UCSD-AML1 (cell line): Measurements from ENCODE around the gene MOGAT1.
"Not testable (repeated sequence)": the region's sequence is repeated elsewhere in the genome, so short reads cannot be mapped to it uniquely, and the experiment has no call there.

Experiments used
- DNase-seq: peaks from one replicate; lab custom pipeline; 2025; ENCODE audit not compliant: unreplicated experiment; lab: John Stamatoyannopoulos, UW

MOGAT1 gene

DNA sequence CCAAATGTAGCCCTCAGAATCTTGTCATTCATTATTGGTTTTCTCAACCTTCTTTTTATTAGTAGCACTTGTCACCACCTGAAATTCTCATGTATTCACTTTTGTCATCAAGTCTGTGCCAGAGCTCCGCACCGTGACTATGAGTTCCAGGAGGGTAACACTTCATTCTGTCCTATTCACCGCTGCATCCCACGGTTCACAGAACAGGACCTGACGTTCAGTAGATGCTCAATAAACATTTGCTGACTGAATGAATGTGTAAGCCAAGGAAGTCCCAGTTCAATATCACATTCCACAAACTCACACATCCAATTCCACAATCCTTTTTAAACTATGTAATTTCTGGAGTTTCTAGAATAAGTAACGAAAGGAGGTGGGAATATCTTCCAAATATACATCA, 65.5 kb downstream of the MOGAT1 start:
- DNase-seq: no peak

DNA sequence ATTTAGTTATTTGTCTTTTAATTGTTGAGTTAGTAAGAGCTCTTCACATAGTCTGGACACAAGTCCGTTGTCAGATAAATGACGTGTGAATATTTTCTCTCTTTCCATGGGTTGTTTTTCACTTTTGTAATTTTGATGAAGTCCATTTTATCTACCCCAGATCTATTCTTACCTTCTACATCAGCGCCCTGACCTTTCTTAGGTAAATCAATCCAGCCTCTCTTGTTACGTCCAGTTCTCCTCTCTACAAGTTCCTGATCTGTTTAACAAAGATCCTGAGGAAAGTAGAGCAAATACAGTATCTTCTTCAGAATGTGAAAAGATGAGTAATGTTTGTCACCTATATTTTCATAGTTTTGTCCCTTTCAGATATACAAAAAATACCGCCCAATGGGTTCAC, 66.9 kb downstream of the MOGAT1 start:
- DNase-seq: no peak

GRCh38 chr2:222738809-222739208, 67.4 kb downstream of the MOGAT1 start:
- no peak for DNase-seq

DNA sequence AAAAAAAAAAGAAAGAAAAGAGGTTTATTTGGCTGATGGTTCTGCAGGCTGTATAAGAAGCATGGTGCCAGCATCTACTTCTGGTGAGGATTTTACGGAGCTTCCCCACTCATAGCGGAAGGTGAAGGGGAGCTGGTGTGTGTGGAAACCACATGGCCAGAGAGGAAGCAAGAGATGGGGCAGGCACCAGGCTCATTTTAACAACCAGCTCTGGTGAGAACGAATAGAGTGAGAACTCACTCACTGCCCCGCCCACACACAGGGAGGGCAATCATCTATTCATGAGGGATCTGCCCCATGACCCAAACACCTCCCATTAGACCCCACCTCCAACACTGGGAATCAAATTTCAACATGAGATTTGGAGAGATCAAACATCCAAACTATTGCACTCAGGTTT, 68.5 kb downstream of the MOGAT1 start:
- no peak for DNase-seq

- peak; percentile 11 for DNase-seq
These were observed 71.9 kb downstream of the MOGAT1 start for GRCh38 chr2:222743251-222743812.

DNA sequence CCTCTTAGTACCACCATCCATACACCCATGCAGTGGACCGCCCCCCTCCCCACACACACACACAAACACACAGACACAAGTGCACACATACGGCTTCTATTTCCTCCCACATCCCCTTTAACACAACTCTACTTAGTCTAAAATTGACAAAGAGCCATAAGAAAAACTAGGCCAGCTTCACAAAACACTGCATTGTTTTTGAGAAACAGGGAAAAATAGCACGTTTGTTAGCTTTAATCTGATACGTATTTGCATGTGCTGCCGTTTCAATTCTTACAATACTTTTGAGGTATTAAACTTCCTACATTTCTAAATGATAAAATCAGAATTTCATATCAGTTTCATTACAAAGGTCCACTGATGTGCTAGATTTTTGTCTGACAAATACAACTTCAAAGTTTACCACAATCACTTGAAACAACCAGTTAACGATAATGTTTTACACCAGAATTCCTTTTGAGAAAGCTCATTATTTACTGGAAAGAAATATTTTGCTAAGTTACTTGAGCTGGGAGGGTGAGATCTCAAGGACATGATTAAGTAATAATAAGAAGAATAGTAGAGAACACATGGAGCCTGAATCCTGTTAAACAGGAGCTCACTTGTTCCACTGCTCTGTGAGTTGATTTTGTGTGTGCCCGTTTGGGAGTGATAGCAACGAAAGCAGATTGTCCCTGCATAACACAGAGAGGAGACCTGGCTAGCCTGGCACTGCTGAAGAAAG, 74.5 kb downstream of the MOGAT1 start:
- no peak for DNase-seq

GRCh38 chr2:222747526-222748160, 76.2 kb downstream of the MOGAT1 start:
- DNase-seq: no peak

GRCh38 chr2:222750533-222750932, 79.1 kb downstream of the MOGAT1 start:
- DNase-seq: no peak

DNA sequence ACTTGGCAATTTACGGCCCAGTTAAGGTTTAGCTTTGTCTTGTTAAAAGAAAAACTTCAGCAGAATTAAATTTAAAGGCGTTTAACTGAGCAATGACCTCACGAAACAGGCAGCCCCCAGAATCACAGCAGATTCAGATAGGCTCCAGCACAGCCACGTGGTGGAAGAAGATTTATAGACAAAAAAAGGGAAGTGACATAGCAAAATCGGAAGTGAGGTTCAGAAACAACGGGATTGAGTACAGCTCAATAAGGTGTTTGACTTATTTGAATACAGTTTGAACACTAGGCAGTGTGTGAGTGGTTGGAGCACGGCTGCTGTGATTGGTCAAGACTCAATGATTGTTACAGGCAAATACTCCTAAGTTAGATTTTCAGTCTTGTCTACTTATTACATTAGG, 79.8 kb downstream of the MOGAT1 start:
- no peak for DNase-seq

- no peak for DNase-seq
These were observed 80.6 kb downstream of the MOGAT1 start for GRCh38 chr2:222751821-222752719.

DNA sequence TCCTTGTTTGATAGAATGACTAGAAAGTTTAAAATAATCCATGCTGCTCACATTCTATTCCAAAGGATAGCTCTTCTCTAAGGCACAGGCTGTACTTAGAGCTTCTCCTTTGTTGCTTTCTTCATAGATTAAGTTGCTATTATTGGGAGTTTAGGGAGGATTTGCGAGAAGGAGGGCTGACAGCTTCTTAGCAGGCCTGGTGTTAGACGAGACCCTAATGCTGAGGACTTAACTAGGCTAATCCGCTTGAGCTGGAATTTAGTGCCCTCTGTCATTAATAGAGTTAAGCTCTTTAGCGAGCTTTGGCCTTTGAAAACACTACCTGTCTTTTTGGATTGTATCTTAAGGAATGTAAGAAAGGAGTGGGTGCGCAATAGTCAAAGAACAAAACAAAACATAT, 81.3 kb downstream of the MOGAT1 start:
- no peak for DNase-seq

DNA sequence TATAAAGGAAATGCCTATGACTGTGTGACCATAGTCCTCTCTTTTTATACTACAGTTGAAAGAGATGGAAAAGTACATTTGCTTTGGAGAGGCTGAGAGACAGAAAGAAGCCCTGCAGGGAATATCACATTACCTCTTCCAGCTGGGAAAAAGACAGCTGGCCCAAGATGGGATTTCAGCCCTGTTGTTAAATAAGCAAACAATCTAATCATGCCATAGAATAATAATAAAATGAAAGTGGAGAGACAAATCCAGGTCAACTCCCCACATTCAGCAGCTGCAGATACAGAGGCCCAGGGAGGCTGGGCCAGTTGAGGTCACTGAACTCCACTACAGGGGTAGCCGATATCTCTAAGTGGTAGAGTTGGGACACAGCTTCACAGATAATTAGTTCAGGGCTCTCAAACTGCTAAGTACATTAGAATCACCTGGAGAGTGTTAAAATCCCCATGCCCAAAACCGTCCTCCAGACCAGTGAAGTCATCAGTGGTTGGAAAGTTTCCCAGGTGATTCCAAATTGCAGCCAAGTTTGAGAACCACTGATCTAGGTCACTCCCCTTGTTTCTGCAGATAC, 81.9 kb downstream of the MOGAT1 start:
- no peak for DNase-seq

- DNase-seq: no peak
These were observed 83.0 kb downstream of the MOGAT1 start for GRCh38 chr2:222754324-222754930.

DNA sequence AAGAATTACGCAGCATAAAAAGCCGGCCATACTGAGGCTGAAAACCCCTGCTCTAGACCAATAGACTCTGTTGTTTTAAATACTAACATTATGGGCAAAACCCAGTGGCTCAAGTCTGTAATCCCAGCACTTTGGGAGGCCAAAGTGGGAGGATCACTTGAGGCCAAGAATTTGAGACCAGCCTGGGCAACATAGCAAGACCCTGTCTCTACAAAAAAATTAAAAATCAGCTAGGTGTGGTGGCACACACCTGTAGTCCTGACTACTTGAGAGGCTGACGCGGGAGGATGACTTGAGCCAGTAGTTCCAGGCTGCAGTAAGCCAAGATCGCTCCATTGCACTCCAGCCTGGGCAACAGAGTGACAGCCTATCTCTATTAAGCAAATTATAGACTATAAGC, 84.1 kb downstream of the MOGAT1 start:
- not testable (repeated sequence) for DNase-seq

- no peak for DNase-seq
These were observed 84.9 kb downstream of the MOGAT1 start for GRCh38 chr2:222756362-222756831.

- no peak for DNase-seq
These were observed 85.6 kb downstream of the MOGAT1 start for GRCh38 chr2:222756951-222757650.
